ENCODE measurements around the gene GAST. TPM values are rescaled to one million over a fixed set of nuclear protein-coding genes. Genes with fewer than 3 reads are reported as not detected.

Gene GAST
- not detected for total RNA-seq

GRCh38 chr17:41711669-41712400 lies at the start of gene GAST:
GAST (plus strand) TSS chr17:41712331; CDS start chr17:41715437, 3,106 bp downstream.

DNA sequence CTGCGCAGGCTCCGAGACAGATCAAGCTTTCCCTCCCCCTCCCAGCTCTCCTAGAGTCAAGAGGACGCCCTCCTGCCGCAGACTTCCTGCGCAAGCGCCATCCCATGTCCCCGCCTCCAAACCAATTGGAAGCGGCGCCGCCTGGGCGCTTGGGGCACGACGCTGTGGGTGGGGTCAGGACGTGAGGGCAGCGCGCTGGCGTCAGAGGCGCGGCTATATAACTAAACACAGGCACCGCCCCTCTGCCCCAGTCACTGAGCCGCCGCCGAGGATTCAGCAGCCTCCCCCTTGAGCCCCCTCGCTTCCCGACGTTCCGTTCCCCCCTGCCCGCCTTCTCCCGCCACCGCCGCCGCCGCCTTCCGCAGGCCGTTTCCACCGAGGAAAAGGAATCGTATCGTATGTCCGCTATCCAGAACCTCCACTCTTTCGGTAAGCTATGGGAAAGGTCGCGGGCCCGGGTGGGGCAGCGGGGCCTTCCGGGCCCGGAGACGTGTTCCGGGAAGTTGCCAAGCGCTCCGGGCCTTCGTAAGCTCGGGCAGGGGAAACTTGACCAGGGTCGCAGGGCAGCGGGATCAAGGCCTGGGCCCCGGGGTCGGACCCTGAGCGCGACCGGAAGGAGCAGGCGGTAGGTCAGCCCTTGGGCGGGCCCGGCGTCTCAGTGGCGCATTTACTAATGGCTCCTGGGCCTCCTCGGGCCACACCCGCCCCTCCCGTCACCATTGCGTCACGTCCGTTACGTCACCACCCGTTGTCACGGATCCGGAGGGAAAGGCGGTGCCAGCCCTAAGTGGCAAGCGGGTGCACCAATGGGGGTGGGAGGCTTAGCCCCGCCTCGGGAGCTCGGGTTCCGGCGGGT lies 23.3 kb upstream of the GAST start, which contains the start of gene EIF1:
Gene EIF1, plus strand, starts transcription at position 245 of the 856 bp plus-strand sequence. Its CDS starts 154 bp downstream, at position 399.

GRCh38 chr17:41734139-41734948 lies 22.2 kb downstream of the GAST start, which contains the start of gene HAP1:
HAP1 (minus strand) TSS chr17:41734643; CDS start chr17:41734634, 9 bp downstream.

Small RNA genes lying within 50 kb of the gene (small RNA-seq; reads per million reads assigned to genes)
- gene RN7SL399P (ENCODE audit: low replicate concordance) (not detected), gene RNA5SP442 (ENCODE audit: low replicate concordance) (not detected)

Other genes with a start within 250 kb of the GAST start
- gene KRT32, start 244.9 kb upstream of the GAST start, total RNA-seq, result not detected
- not detected for gene KRT35, start 231.2 kb upstream of the GAST start, total RNA-seq
- gene KRT36, start 222.4 kb upstream of the GAST start, total RNA-seq, result not detected
- not detected for gene KRT13, start 206.7 kb upstream of the GAST start, total RNA-seq
- gene KRT15, start 193.4 kb upstream of the GAST start, total RNA-seq, result not detected
- gene KRT19, start 184.0 kb upstream of the GAST start, total RNA-seq, result 5.9 TPM
- gene KRT9, start 140.3 kb upstream of the GAST start, total RNA-seq, result not detected
- not detected for gene KRT14, start 125.4 kb upstream of the GAST start, total RNA-seq
- not detected for gene KRT16, start 99.6 kb upstream of the GAST start, total RNA-seq
- gene KRT17, start 87.8 kb upstream of the GAST start, total RNA-seq, result not detected
- 110 TPM for gene EIF1, start 23.4 kb upstream of the GAST start, total RNA-seq
- 0.31 TPM for gene HAP1, start 22.3 kb downstream of the GAST start, total RNA-seq
- 65.7 TPM for gene JUP, start 74.4 kb downstream of the GAST start, total RNA-seq
- 12.8 TPM for gene P3H4, start 99.6 kb downstream of the GAST start, total RNA-seq
- 12.5 TPM for gene FKBP10, start 100.7 kb downstream of the GAST start, total RNA-seq
- 93.0 TPM for gene NT5C3B, start 123.9 kb downstream of the GAST start, total RNA-seq
- not detected for gene KLHL10, start 125.5 kb downstream of the GAST start, total RNA-seq
- gene KLHL11, start 153.1 kb downstream of the GAST start, total RNA-seq, result 69.5 TPM
- 131 TPM for gene ACLY, start 206.6 kb downstream of the GAST start, total RNA-seq
- 3.1 TPM for gene ODAD4, start 218.3 kb downstream of the GAST start, total RNA-seq

All from parietal lobe (tissue), 2 donors.